ENCODE measurements around the gene ADAMTS16.

Gene ADAMTS16

DNA sequence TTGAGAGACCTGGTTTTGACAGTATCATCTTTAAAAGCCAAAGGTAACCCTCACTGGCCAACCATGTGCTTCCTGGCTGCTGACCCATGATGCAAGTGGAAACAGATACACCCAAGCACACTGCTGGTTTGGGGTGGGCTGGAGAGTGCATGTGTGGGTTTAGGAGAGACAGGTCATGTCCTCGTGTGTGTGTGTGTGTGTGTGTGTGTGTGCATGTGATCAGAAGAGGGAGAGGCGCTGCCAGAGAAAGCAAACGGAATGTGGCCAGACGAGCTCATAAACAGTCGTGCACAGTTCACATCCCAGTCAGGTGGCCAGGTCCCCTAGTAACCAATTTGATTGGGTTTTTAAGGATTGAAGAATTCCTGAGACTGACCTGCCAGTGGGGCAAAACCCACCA, 169.5 kb downstream of the ADAMTS16 start:
- ChIA-PET CTCF (no interaction called here), POLR2A (interaction anchor here (0.6 kb wide), 1 partner anchor 132 kb away, joined by 3 read pairs; no protein-coding TSS in a partner anchor)
- Histone ChIP-seq H3K9me3 (ENCODE audit: control extremely low read depth in 1 of 5, control insufficient read depth in 4 of 5, insufficient read depth in 2 of 5, low read depth in 1 of 5, low read length in 4 of 5) (no peaks in the 10 kb centered on the region), H3K4me1 (ENCODE audit: control extremely low read depth in 1 of 4, control insufficient read depth in 4 of 4, insufficient read depth in 4 of 4, low read length in 3 of 4) (no peaks in the 10 kb centered on the region), H3K36me3 (ENCODE audit: control insufficient read depth in 4 of 4, insufficient read depth in 4 of 4, low read length in 3 of 4) (no peaks in the 10 kb centered on the region), H3K4me3 (ENCODE audit: control insufficient read depth in 1 of 7, extremely low read depth in 1 of 7, insufficient read depth in 4 of 7, low read depth in 2 of 7, low read length in 6 of 7) (no peak overlapping the region), H3K27ac (ENCODE audit: insufficient read depth in 1 of 2, low read depth in 1 of 2, low read length in 2 of 2, poor library complexity in 1 of 2, severe bottlenecking in 2 of 2) (no peak overlapping the region), H3K27me3 (replicated peaks in 2 of 5; ENCODE audit: control insufficient read depth in 4 of 5, insufficient read depth in 5 of 5, low read length in 4 of 5) (no peaks in the 10 kb centered on the region)
- DNase-seq = no peak
- WGBS (ENCODE audit: insufficient coverage) = 80% methylated on average over 2 of the region's 5 CpGs

GRCh38 chr5:5313101-5313635, 173.0 kb downstream of the ADAMTS16 start:
- no peaks in the 10 kb centered on the region for H3K9me3 ChIP-seq (ENCODE audit: control extremely low read depth in 1 of 5, control insufficient read depth in 4 of 5, insufficient read depth in 2 of 5, low read depth in 1 of 5, low read length in 4 of 5)
- no peaks in the 10 kb centered on the region for H3K27me3 ChIP-seq (replicated peaks in 2 of 5; ENCODE audit: control insufficient read depth in 4 of 5, insufficient read depth in 5 of 5, low read length in 4 of 5)
- H3K36me3 ChIP-seq (ENCODE audit: control insufficient read depth in 4 of 4, insufficient read depth in 4 of 4, low read length in 3 of 4) = no peaks in the 10 kb centered on the region
- POLR2A ChIA-PET = no interaction called here
- CTCF ChIA-PET = no interaction called here
- no peak overlapping the region for H3K27ac ChIP-seq (ENCODE audit: insufficient read depth in 1 of 2, low read depth in 1 of 2, low read length in 2 of 2, poor library complexity in 1 of 2, severe bottlenecking in 2 of 2)
- H3K4me1 ChIP-seq (ENCODE audit: control extremely low read depth in 1 of 4, control insufficient read depth in 4 of 4, insufficient read depth in 4 of 4, low read length in 3 of 4) = no peaks in the 10 kb centered on the region
- DNase-seq = no peak
- WGBS (ENCODE audit: insufficient coverage) = 79% methylated on average over 6 of the region's 6 CpGs
- no peak overlapping the region for H3K4me3 ChIP-seq (ENCODE audit: control insufficient read depth in 1 of 7, extremely low read depth in 1 of 7, insufficient read depth in 4 of 7, low read depth in 2 of 7, low read length in 6 of 7)

- WGBS (ENCODE audit: insufficient coverage) = 100% methylated on average over 1 of the region's 3 CpGs
- Histone ChIP-seq H3K4me3 (ENCODE audit: control insufficient read depth in 1 of 7, extremely low read depth in 1 of 7, insufficient read depth in 4 of 7, low read depth in 2 of 7, low read length in 6 of 7) (no peak overlapping the region), H3K4me1 (ENCODE audit: control extremely low read depth in 1 of 4, control insufficient read depth in 4 of 4, insufficient read depth in 4 of 4, low read length in 3 of 4) (no peaks in the 10 kb centered on the region), H3K36me3 (ENCODE audit: control insufficient read depth in 4 of 4, insufficient read depth in 4 of 4, low read length in 3 of 4) (no peaks in the 10 kb centered on the region), H3K9me3 (ENCODE audit: control extremely low read depth in 1 of 5, control insufficient read depth in 4 of 5, insufficient read depth in 2 of 5, low read depth in 1 of 5, low read length in 4 of 5) (no peaks in the 10 kb centered on the region), H3K27ac (ENCODE audit: insufficient read depth in 1 of 2, low read depth in 1 of 2, low read length in 2 of 2, poor library complexity in 1 of 2, severe bottlenecking in 2 of 2) (no peak overlapping the region), H3K27me3 (replicated peaks in 2 of 5; ENCODE audit: control insufficient read depth in 4 of 5, insufficient read depth in 5 of 5, low read length in 4 of 5) (no peaks in the 10 kb centered on the region)
- CTCF ChIA-PET = no interaction called here
- POLR2A ChIA-PET = no interaction called here
- DNase-seq = no peak
These were observed 174.0 kb downstream of the ADAMTS16 start for GRCh38 chr5:5314166-5314565.

DNA sequence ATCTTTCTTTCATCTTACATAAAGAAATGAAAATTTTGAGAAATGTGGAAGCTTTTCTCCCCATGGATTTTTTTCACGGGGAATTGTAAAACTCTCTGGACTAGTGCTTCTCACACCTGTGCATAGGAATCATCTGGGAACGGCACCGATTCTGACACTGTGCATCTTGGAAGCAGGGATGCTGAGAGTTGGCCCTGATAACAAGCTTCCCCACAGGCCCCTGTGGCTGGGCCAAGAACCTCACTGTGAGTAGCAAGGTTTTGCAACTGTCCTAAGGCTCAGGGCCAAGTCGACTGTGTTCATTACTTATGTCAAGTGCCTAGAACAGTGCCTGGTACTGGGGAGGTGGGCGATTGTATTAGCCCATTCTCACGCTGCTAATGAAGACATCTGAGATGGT, 174.5 kb downstream of the ADAMTS16 start:
- H3K27me3 ChIP-seq (replicated peaks in 2 of 5; ENCODE audit: control insufficient read depth in 4 of 5, insufficient read depth in 5 of 5, low read length in 4 of 5) = no peaks in the 10 kb centered on the region
- no peaks in the 10 kb centered on the region for H3K9me3 ChIP-seq (ENCODE audit: control extremely low read depth in 1 of 5, control insufficient read depth in 4 of 5, insufficient read depth in 2 of 5, low read depth in 1 of 5, low read length in 4 of 5)
- H3K4me3 ChIP-seq (ENCODE audit: control insufficient read depth in 1 of 7, extremely low read depth in 1 of 7, insufficient read depth in 4 of 7, low read depth in 2 of 7, low read length in 6 of 7) = no peak overlapping the region
- CTCF ChIA-PET = no interaction called here
- no peaks in the 10 kb centered on the region for H3K36me3 ChIP-seq (ENCODE audit: control insufficient read depth in 4 of 4, insufficient read depth in 4 of 4, low read length in 3 of 4)
- POLR2A ChIA-PET = no interaction called here
- 96% methylated on average over 6 of the region's 6 CpGs for WGBS (ENCODE audit: insufficient coverage)
- H3K27ac ChIP-seq (ENCODE audit: insufficient read depth in 1 of 2, low read depth in 1 of 2, low read length in 2 of 2, poor library complexity in 1 of 2, severe bottlenecking in 2 of 2) = no peak overlapping the region
- H3K4me1 ChIP-seq (ENCODE audit: control extremely low read depth in 1 of 4, control insufficient read depth in 4 of 4, insufficient read depth in 4 of 4, low read length in 3 of 4) = no peaks in the 10 kb centered on the region
- DNase-seq = no peak

DNA sequence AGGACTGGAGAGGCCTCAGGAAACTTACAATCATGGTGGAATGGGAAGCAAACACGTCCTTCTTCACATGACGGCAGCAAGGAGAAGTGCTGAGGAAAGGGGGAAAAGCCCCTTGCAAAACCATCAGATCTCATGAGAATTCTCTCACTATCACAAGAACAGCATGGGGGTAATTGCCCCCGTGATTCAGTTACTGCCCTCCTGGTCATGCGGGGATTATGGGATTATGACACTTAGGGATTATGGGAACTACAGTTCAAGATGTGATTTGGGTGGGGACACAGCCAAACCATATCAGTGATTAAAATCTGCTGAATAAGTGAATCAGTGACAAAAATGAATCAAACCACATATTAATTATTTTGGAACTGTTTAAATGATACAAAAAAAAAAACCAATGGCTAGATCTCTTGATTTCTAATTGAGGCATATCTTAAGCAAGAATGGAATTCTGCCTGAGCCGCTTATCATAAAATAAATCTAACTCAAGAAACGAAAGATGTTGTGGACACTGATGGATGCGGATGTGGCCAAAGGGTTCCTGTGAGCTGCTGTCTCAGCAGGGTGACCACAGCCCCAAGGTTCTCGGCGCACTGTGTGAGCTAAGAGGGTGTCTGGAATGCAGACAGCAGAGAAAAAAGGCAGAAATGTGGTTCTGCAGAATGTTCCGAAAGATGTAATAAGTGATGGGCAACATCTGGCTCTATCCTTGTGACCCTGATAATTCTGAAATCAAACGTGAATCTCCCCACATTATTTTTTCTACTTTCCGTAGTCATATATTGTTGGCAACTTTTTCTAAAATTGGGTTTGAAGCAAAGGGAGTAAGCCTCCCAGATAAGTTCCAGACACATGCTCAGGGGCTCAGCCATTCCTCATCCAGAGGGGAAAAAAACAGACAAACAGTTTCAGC, 175.2 kb downstream of the ADAMTS16 start:
- POLR2A ChIA-PET = no interaction called here
- Histone ChIP-seq H3K36me3 (ENCODE audit: control insufficient read depth in 4 of 4, insufficient read depth in 4 of 4, low read length in 3 of 4) (no peaks in the 10 kb centered on the region), H3K4me1 (ENCODE audit: control extremely low read depth in 1 of 4, control insufficient read depth in 4 of 4, insufficient read depth in 4 of 4, low read length in 3 of 4) (no peaks in the 10 kb centered on the region), H3K9me3 (ENCODE audit: control extremely low read depth in 1 of 5, control insufficient read depth in 4 of 5, insufficient read depth in 2 of 5, low read depth in 1 of 5, low read length in 4 of 5) (no peaks in the 10 kb centered on the region), H3K27me3 (replicated peaks in 2 of 5; ENCODE audit: control insufficient read depth in 4 of 5, insufficient read depth in 5 of 5, low read length in 4 of 5) (no peaks in the 10 kb centered on the region), H3K4me3 (ENCODE audit: control insufficient read depth in 1 of 7, extremely low read depth in 1 of 7, insufficient read depth in 4 of 7, low read depth in 2 of 7, low read length in 6 of 7) (no peak overlapping the region), H3K27ac (ENCODE audit: insufficient read depth in 1 of 2, low read depth in 1 of 2, low read length in 2 of 2, poor library complexity in 1 of 2, severe bottlenecking in 2 of 2) (no peak overlapping the region)
- 84% methylated on average over 8 of the region's 12 CpGs for WGBS (ENCODE audit: insufficient coverage)
- no peak for DNase-seq
- CTCF ChIA-PET = no interaction called here

GRCh38 chr5:5316334-5316733, 176.2 kb downstream of the ADAMTS16 start:
- Histone ChIP-seq H3K27ac (ENCODE audit: insufficient read depth in 1 of 2, low read depth in 1 of 2, low read length in 2 of 2, poor library complexity in 1 of 2, severe bottlenecking in 2 of 2) (no peak overlapping the region), H3K4me3 (ENCODE audit: control insufficient read depth in 1 of 7, extremely low read depth in 1 of 7, insufficient read depth in 4 of 7, low read depth in 2 of 7, low read length in 6 of 7) (no peak overlapping the region), H3K4me1 (ENCODE audit: control extremely low read depth in 1 of 4, control insufficient read depth in 4 of 4, insufficient read depth in 4 of 4, low read length in 3 of 4) (no peaks in the 10 kb centered on the region), H3K36me3 (ENCODE audit: control insufficient read depth in 4 of 4, insufficient read depth in 4 of 4, low read length in 3 of 4) (no peaks in the 10 kb centered on the region), H3K27me3 (replicated peaks in 2 of 5; ENCODE audit: control insufficient read depth in 4 of 5, insufficient read depth in 5 of 5, low read length in 4 of 5) (no peaks in the 10 kb centered on the region), H3K9me3 (ENCODE audit: control extremely low read depth in 1 of 5, control insufficient read depth in 4 of 5, insufficient read depth in 2 of 5, low read depth in 1 of 5, low read length in 4 of 5) (no peaks in the 10 kb centered on the region)
- no CpG with 5 or more reads among the region's 1 CpG for WGBS (ENCODE audit: insufficient coverage)
- DNase-seq = no peak
- ChIA-PET CTCF (no interaction called here), POLR2A (no interaction called here)

DNA sequence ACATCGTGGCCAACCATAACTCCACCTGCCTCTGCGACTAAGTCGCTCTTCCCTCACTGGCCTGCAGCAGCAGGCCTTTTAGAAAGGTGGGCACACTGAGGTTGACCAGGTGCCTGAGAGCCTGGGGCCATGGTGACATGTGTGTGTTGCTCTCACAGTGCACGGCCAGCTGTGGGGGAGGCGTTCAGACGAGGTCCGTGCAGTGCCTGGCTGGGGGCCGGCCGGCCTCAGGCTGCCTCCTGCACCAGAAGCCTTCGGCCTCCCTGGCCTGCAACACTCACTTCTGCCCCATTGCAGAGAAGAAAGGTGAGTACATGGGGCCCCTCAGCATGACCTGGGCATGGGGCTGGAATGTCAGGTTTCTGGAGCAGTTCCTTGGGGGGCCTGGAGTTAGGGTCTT, 177.8 kb downstream of the ADAMTS16 start:
- 98% methylated on average over 4 of the region's 10 CpGs for WGBS (ENCODE audit: insufficient coverage)
- H3K36me3 ChIP-seq (ENCODE audit: control insufficient read depth in 4 of 4, insufficient read depth in 4 of 4, low read length in 3 of 4) = no peaks in the 10 kb centered on the region
- H3K4me1 ChIP-seq (ENCODE audit: control extremely low read depth in 1 of 4, control insufficient read depth in 4 of 4, insufficient read depth in 4 of 4, low read length in 3 of 4) = no peaks in the 10 kb centered on the region
- ChIA-PET POLR2A (no interaction called here), CTCF (no interaction called here)
- H3K4me3 ChIP-seq (ENCODE audit: control insufficient read depth in 1 of 7, extremely low read depth in 1 of 7, insufficient read depth in 4 of 7, low read depth in 2 of 7, low read length in 6 of 7) = no peak overlapping the region
- no peak for DNase-seq
- no peaks in the 10 kb centered on the region for H3K9me3 ChIP-seq (ENCODE audit: control extremely low read depth in 1 of 5, control insufficient read depth in 4 of 5, insufficient read depth in 2 of 5, low read depth in 1 of 5, low read length in 4 of 5)
- no peak overlapping the region for H3K27ac ChIP-seq (ENCODE audit: insufficient read depth in 1 of 2, low read depth in 1 of 2, low read length in 2 of 2, poor library complexity in 1 of 2, severe bottlenecking in 2 of 2)
- H3K27me3 ChIP-seq (replicated peaks in 2 of 5; ENCODE audit: control insufficient read depth in 4 of 5, insufficient read depth in 5 of 5, low read length in 4 of 5) = no peaks in the 10 kb centered on the region
